Smooth muscle cell (in vitro differentiated cells): ENCODE data around the gene IFI6. TPM values are rescaled to one million over a fixed set of nuclear protein-coding genes. Genes with fewer than 3 reads are reported as not detected.

Experiments
- DNase-seq: peaks from one replicate; lab custom pipeline; 2025; ENCODE audit not compliant: unreplicated experiment; lab: John Stamatoyannopoulos, UW
- H2AFZ ChIP-seq: fragments of 200-600 bp; sonication (generic); 2 replicates; pipeline ENCODE4 v1.6.0; 2016; ENCODE audit warnings: antibody characterized with exemption, low read depth, mild to moderate bottlenecking
- H3F3A ChIP-seq: fragments of 200-600 bp; sonication (generic); 2 replicates; pipeline ENCODE4 v1.6.0; 2017; ENCODE audit warnings: antibody characterized with exemption, low read depth
- H3K27ac ChIP-seq: fragments of 200-600 bp; sonication (generic); 2 replicates; pipeline ENCODE4 v1.5.1; 2016; ENCODE audit warnings: low read depth, mild to moderate bottlenecking
- H3K27me3 ChIP-seq: fragments of 200-600 bp; sonication (generic); 2 replicates; pipeline ENCODE4 v1.6.1; 2016; ENCODE audit warnings: low read depth, mild to moderate bottlenecking
- H3K36me3 ChIP-seq: fragments of 200-600 bp; sonication (generic); 2 replicates; pipeline ENCODE4 v1.5.1; 2016; ENCODE audit warnings: low read depth
- H3K4me1 ChIP-seq: fragments of 200-600 bp; sonication (generic); 2 replicates; pipeline ENCODE4 v1.5.1; 2016; ENCODE audit warnings: low read depth
- H3K4me2 ChIP-seq: fragments of 200-600 bp; sonication (generic); 2 replicates; pipeline ENCODE4 v1.6.0; 2016; ENCODE audit warnings: mild to moderate bottlenecking
- H3K4me3 ChIP-seq: fragments of 200-600 bp; sonication (generic); 2 replicates; pipeline ENCODE4 v1.5.1; 2016; ENCODE audit warnings: mild to moderate bottlenecking
- H3K79me2 ChIP-seq: fragments of 200-600 bp; sonication (generic); 2 replicates; pipeline ENCODE4 v1.6.0; 2016; ENCODE audit warnings: low read depth, mild to moderate bottlenecking
- H3K9ac ChIP-seq: fragments of 200-600 bp; sonication (generic); 2 replicates; pipeline ENCODE4 v1.6.0; 2016; ENCODE audit warnings: low read depth
- H3K9me3 ChIP-seq: fragments of 200-600 bp; sonication (generic); replicated peaks from 2 replicates; pipeline ENCODE4 v1.5.1; 2016; ENCODE audit warnings: low read depth
- H4K20me1 ChIP-seq: fragments of 200-600 bp; sonication (generic); 2 replicates; pipeline ENCODE4 v1.6.0; 2016; ENCODE audit warnings: low read depth
- WGBS: methylation state at CpG from one replicate; pipeline ENCODE4 v1.1.7; 2016; ENCODE audit warnings: low lambda C conversion rate; 5-methylcytosine and 5-hydroxymethylcytosine counted together
- polyA plus RNA-seq: library from polyadenylated mRNA; unstranded; fragments of >200 nt; fragmentation: Nextera tagmentation; extraction: Ambion mirVana; gene quantifications from 2 replicates; pipeline ENCODE4 v1.2.1, GENCODE V29; 2016
- total RNA-seq: library from RNA; depleted of rRNA; stranded (reverse); fragments of >200 nt; gene quantifications from 2 replicates; pipeline ENCODE4 v1.2.3, GENCODE V29; 2014
- TF ChIP-seq, protein P1 (sequence below): fragments of 200-600 bp; sonication (generic); IDR thresholded peaks from 2 replicates; pipeline ENCODE4 v1.5.1; 2017; ENCODE audit warnings: borderline replicate concordance, mild to moderate bottlenecking, antibody characterized with exemption; ENCODE audit not compliant: insufficient read depth, poor library complexity, severe bottlenecking

Gene IFI6
- total and polyA plus RNA-seq, 2 experiments from 2014 or later: 26.7 to 43.7 TPM

DNA sequence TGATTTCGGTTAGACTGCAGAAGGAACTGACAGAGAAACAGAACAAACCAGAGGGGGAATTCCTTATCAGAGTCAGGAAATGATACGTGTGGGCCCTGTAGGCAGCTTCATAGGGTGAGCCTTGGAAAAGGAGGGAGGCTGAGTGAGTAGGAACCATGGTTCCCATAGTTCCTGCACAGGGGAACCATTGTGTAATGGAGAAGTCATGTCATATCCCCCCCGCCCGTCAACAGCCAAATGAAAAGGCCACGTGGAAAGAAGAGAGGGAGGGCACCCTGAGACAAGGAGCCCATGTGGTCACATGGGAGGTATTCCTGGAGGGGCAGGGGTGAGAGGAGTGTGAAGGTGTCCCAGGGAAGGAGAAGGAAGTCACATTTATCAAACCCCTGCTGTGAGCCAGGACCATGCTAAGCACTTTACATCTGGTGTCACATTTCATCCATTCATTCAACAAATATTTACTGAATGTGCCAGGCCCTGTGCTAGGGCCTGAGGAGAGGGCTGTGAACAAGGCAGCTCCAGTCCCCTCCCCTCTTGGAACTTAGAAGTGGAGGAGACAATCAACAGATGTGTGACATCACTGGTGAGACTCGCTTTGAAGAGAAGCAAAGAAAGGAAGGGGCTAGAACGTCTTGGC, 21.3 kb downstream of the IFI6 start:
- Histone ChIP-seq H3F3A (no peaks in the 10 kb centered on the region), H3K9me3 (no peaks in the 10 kb centered on the region), H2AFZ (peak overlapping the region; percentile 26), H3K4me3 (no peak overlapping the region), H3K9ac (peak overlapping the region; percentile 12), H3K27me3 (no peaks in the 10 kb centered on the region), H3K4me2 (no peak overlapping the region), H3K36me3 (no peaks in the 10 kb centered on the region), H3K79me2 (no peaks in the 10 kb centered on the region), H3K4me1 (peaks cover 8% of the 10 kb centered on the region), H4K20me1 (no peaks in the 10 kb centered on the region), H3K27ac (peak overlapping the region; percentile 9)
- WGBS: 26% methylated on average over 7 of the region's 7 CpGs
- TF ChIP-seq, protein P1, sequence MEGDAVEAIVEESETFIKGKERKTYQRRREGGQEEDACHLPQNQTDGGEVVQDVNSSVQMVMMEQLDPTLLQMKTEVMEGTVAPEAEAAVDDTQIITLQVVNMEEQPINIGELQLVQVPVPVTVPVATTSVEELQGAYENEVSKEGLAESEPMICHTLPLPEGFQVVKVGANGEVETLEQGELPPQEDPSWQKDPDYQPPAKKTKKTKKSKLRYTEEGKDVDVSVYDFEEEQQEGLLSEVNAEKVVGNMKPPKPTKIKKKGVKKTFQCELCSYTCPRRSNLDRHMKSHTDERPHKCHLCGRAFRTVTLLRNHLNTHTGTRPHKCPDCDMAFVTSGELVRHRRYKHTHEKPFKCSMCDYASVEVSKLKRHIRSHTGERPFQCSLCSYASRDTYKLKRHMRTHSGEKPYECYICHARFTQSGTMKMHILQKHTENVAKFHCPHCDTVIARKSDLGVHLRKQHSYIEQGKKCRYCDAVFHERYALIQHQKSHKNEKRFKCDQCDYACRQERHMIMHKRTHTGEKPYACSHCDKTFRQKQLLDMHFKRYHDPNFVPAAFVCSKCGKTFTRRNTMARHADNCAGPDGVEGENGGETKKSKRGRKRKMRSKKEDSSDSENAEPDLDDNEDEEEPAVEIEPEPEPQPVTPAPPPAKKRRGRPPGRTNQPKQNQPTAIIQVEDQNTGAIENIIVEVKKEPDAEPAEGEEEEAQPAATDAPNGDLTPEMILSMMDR: no peak
- no peak for DNase-seq

DNA sequence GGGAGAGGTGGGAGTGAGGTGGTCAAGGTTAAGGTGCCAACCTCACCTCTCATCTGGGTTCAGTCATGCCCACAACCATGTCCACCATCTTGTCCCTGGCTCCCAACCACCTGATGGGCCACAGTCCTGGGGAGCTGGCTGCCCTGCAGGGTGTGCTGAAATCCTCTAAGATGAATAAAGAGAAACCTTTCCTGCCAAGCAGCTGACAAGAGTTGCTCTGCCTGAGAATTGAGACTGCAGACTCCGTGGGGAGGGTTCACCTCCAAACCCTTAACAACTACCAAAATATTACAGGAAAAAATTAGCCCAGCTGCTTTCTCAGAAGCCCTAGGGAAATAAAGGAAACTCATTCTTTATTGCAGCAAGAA, 21.8 kb downstream of the IFI6 start:
- Histone ChIP-seq H3K9ac (peak overlapping the region; percentile 12), H3K27me3 (no peaks in the 10 kb centered on the region), H4K20me1 (no peaks in the 10 kb centered on the region), H3K4me3 (no peak overlapping the region), H3K27ac (peak overlapping the region; percentile 9), H3F3A (no peaks in the 10 kb centered on the region), H3K4me1 (peaks cover 8% of the 10 kb centered on the region), H3K9me3 (no peaks in the 10 kb centered on the region), H3K36me3 (no peaks in the 10 kb centered on the region), H3K79me2 (no peaks in the 10 kb centered on the region), H2AFZ (peak overlapping the region; percentile 26), H3K4me2 (no peak overlapping the region)
- DNase-seq: no peak
- WGBS: 79% methylated on average over 1 of the region's 1 CpG
- TF ChIP-seq, protein P1: no peak

DNA sequence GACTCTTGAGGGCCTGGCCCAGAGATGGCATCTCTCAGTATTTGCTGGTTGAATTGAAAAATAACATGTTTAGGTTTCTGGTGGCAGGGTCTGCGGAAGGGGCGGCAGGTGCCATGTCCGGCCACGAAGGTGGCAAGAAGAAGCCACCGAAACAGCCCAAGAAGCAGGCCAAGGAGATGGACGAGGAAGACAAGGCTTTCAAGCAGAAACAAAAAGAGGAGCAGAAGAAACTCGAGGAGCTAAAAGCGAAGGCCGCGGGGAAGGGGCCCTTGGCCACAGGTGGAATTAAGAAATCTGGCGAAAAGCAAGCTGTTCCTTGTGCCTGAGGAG, 22.7 kb downstream of the IFI6 start:
- 97% methylated on average over 11 of the region's 11 CpGs for WGBS
- TF ChIP-seq, protein P1: no peak
- no peak overlapping the region for H3K4me3 ChIP-seq
- H3K9me3 ChIP-seq: no peaks in the 10 kb centered on the region
- no peaks in the 10 kb centered on the region for H3K79me2 ChIP-seq
- H3K36me3 ChIP-seq: no peaks in the 10 kb centered on the region
- peaks cover 8% of the 10 kb centered on the region for H3K4me1 ChIP-seq
- no peaks in the 10 kb centered on the region for H4K20me1 ChIP-seq
- H3F3A ChIP-seq: no peaks in the 10 kb centered on the region
- no peak overlapping the region for H2AFZ ChIP-seq
- DNase-seq: no peak
- no peak overlapping the region for H3K9ac ChIP-seq
- H3K4me2 ChIP-seq: no peak overlapping the region
- no peak overlapping the region for H3K27ac ChIP-seq
- H3K27me3 ChIP-seq: no peaks in the 10 kb centered on the region

DNA sequence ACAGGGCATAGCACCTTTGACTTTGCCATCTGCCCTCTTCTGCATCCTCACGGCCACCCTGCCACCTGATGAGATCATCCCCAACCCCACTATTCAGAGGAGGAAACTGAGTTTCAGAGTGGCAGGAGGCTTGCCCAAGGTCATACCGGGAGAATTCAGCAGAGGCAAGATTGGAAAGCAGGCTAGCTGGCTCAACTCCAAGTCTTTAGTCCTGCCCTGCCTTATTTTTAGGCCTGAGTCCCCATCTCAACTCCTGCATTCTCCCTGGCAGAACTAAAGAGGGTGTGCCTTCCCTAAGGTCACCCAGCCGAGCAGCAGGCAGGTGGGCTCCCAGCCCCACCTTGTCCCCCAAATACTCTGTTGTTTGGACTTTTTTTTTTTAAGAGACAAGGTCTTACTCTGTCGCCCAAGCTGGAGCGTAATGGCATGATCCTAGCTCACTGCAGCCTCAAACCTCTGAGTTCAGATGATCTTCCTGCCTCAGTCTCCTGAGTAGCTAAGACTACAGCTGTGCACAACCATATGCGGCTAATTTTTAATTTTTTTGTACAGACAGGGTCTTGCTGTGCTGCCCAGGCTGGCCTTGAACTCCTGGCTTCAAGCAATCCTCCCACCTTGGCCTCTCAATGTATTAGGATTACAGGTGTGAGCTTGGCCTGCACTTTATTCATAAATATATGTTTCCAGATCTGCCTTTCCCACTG, 23.2 kb downstream of the IFI6 start:
- no peaks in the 10 kb centered on the region for H4K20me1 ChIP-seq
- H3K79me2 ChIP-seq: no peaks in the 10 kb centered on the region
- WGBS: 92% methylated on average over 6 of the region's 6 CpGs
- no peak overlapping the region for H3K27ac ChIP-seq
- H3K9me3 ChIP-seq: no peaks in the 10 kb centered on the region
- H3K4me1 ChIP-seq: peaks cover 8% of the 10 kb centered on the region
- no peak for DNase-seq
- H3K4me2 ChIP-seq: no peak overlapping the region
- H3K36me3 ChIP-seq: no peaks in the 10 kb centered on the region
- H3K4me3 ChIP-seq: no peak overlapping the region
- H3K27me3 ChIP-seq: no peaks in the 10 kb centered on the region
- H2AFZ ChIP-seq: no peak overlapping the region
- H3F3A ChIP-seq: no peaks in the 10 kb centered on the region
- no peak overlapping the region for H3K9ac ChIP-seq
- TF ChIP-seq, protein P1: no peak
